Activated CD8-positive, alpha-beta T cell treated with anti-CD3 and anti-CD28 coated beads for 36 hours (primary cell): Measurements from ENCODE around the gene SLC8A3. TPM values are rescaled to one million over a fixed set of nuclear protein-coding genes. Genes with fewer than 3 reads are reported as not detected.

ENCODE experiments used
- ATAC-seq: fragments of 200-7000 bp; cut with Tn5 transposase; one replicate; pipeline ENCODE4 v1.10.0; 2021; ENCODE audit warnings: mild to moderate bottlenecking, moderate library complexity
- CTCF ChIA-PET: fragments of 350-600 bp; sonication (Branson Sonifier 250); formaldehyde crosslinking; loops from one replicate; lab custom pipeline; 2021; ENCODE audit warnings: antibody characterized with exemption; lab: Charles Lee
- POLR2A ChIA-PET: fragments of 350-600 bp; sonication (Branson Sonifier 250); formaldehyde crosslinking; loops from one replicate; lab custom pipeline; 2021; ENCODE audit warnings: antibody characterized with exemption; lab: Charles Lee
- DNase-seq: peaks from one replicate; pipeline ENCODE4 v3.0.0-alpha.2; 2020
- H3K27ac Mint-ChIP-seq: one replicate; pipeline ENCODE4 v1.8.0; 2021; ENCODE audit warnings: mild to moderate bottlenecking, mixed read lengths
- H3K27me3 Mint-ChIP-seq: one replicate; pipeline ENCODE4 v1.8.0; 2021; ENCODE audit warnings: mixed read lengths
- H3K36me3 Mint-ChIP-seq: one replicate; pipeline ENCODE4 v1.8.0; 2021; ENCODE audit warnings: low read depth, mixed read lengths
- H3K4me1 Mint-ChIP-seq: one replicate; pipeline ENCODE4 v1.8.0; 2021; ENCODE audit warnings: low read depth, mixed read lengths
- H3K4me3 Mint-ChIP-seq: one replicate; pipeline ENCODE4 v1.8.0; 2021; ENCODE audit warnings: mild to moderate bottlenecking, moderate library complexity, mixed read lengths
- H3K9me3 Mint-ChIP-seq: one replicate; pipeline ENCODE4 v1.8.0; 2021; ENCODE audit warnings: mixed read lengths
- intact Hi-C: fragments of 100-400 bp; cut with micrococcal nuclease; formaldehyde crosslinking; loops from one replicate; pipeline ENCODE4 v1.10.0; 2022
- total RNA-seq, 2 experiments: library from RNA; stranded (reverse); gene quantifications; one replicate each; pipeline ENCODE4 v1.2.3, GENCODE V29; 2021
- TF ChIP-seq, protein P1 (sequence below): fragments of 200-600 bp; IDR thresholded peaks from one replicate; pipeline ENCODE4 v1.8.0; 2022; ENCODE audit warnings: antibody characterized with exemption, mild to moderate bottlenecking

Gene SLC8A3
- total RNA-seq, 2 experiments from 2014 or later: 0.54 TPM

- POLR2A ChIA-PET: no interaction called here
- no peaks in the 10 kb centered on the region for H3K9me3 Mint-ChIP-seq
- TF ChIP-seq, protein P1, sequence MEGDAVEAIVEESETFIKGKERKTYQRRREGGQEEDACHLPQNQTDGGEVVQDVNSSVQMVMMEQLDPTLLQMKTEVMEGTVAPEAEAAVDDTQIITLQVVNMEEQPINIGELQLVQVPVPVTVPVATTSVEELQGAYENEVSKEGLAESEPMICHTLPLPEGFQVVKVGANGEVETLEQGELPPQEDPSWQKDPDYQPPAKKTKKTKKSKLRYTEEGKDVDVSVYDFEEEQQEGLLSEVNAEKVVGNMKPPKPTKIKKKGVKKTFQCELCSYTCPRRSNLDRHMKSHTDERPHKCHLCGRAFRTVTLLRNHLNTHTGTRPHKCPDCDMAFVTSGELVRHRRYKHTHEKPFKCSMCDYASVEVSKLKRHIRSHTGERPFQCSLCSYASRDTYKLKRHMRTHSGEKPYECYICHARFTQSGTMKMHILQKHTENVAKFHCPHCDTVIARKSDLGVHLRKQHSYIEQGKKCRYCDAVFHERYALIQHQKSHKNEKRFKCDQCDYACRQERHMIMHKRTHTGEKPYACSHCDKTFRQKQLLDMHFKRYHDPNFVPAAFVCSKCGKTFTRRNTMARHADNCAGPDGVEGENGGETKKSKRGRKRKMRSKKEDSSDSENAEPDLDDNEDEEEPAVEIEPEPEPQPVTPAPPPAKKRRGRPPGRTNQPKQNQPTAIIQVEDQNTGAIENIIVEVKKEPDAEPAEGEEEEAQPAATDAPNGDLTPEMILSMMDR: no peak
- no peak overlapping the region for H3K4me3 Mint-ChIP-seq
- CTCF ChIA-PET: no interaction called here
- intact Hi-C loops: no loop called here
- ATAC-seq: no peak
- H3K27ac Mint-ChIP-seq: no peak overlapping the region
- DNase-seq: no peak
- H3K4me1 Mint-ChIP-seq: no peaks in the 10 kb centered on the region
- no peaks in the 10 kb centered on the region for H3K36me3 Mint-ChIP-seq
- peaks cover 13% of the 10 kb centered on the region for H3K27me3 Mint-ChIP-seq
Measured at GRCh38 chr14:70127186-70127585, 61.6 kb downstream of the SLC8A3 start.

GRCh38 chr14:70123796-70124195, 65.0 kb downstream of the SLC8A3 start:
- Mint-ChIP-seq H3K9me3 (no peaks in the 10 kb centered on the region), H3K27ac (no peak overlapping the region), H3K36me3 (no peaks in the 10 kb centered on the region), H3K4me3 (no peak overlapping the region), H3K4me1 (no peaks in the 10 kb centered on the region), H3K27me3 (peaks cover 10% of the 10 kb centered on the region)
- ATAC-seq (no peak), DNase-seq (no peak)
- intact Hi-C loops: no loop called here
- POLR2A ChIA-PET: no interaction called here
- CTCF ChIA-PET: no interaction called here
- TF ChIP-seq, protein P1: no peak

GRCh38 chr14:70121521-70121920, 67.2 kb downstream of the SLC8A3 start:
- no peak overlapping the region for H3K4me3 Mint-ChIP-seq
- POLR2A ChIA-PET: no interaction called here
- no peak for ATAC-seq

DNA sequence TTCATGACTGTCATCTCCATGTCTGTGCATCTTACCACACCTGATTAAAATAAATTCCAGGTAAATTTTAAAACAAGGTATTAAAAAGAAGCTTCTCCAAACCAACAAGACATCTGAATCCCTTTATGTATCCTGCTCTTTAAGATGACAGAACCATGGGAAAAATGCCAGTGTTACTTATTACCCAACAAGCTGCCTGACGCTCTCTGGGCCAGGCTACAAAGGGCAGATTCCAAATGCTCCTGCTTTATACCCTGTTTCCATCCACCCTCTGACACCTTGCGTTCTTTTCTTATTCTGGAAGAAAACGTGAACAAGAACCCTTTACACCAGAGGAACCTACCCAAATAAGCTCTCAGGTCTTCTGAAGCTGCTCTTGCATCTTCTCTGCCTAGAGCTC, 70.7 kb downstream of the SLC8A3 start:
- ChIA-PET POLR2A (no interaction called here), CTCF (no interaction called here)
- ATAC-seq (no peak), DNase-seq (no peak)
- intact Hi-C loops: no loop called here
- TF ChIP-seq, protein P1: no peak
- Mint-ChIP-seq H3K36me3 (no peaks in the 10 kb centered on the region), H3K4me1 (no peaks in the 10 kb centered on the region), H3K27me3 (peaks cover 8% of the 10 kb centered on the region), H3K27ac (no peak overlapping the region), H3K4me3 (no peak overlapping the region), H3K9me3 (no peaks in the 10 kb centered on the region)

More at GRCh38 chr14:70121521-70121920, 67.2 kb downstream of the SLC8A3 start:
- TF ChIP-seq, protein P1: no peak
- DNase-seq: no peak
- H3K36me3 Mint-ChIP-seq: no peaks in the 10 kb centered on the region
- H3K4me1 Mint-ChIP-seq: no peaks in the 10 kb centered on the region
- H3K9me3 Mint-ChIP-seq: no peaks in the 10 kb centered on the region
- no peak overlapping the region for H3K27ac Mint-ChIP-seq
- intact Hi-C loops: no loop called here
- CTCF ChIA-PET: no interaction called here
- H3K27me3 Mint-ChIP-seq: peaks cover 10% of the 10 kb centered on the region

GRCh38 chr14:70116278-70116677, 72.5 kb downstream of the SLC8A3 start:
- Mint-ChIP-seq H3K9me3 (no peaks in the 10 kb centered on the region), H3K27me3 (peaks cover 18% of the 10 kb centered on the region), H3K36me3 (no peaks in the 10 kb centered on the region), H3K4me3 (no peak overlapping the region), H3K4me1 (no peaks in the 10 kb centered on the region), H3K27ac (no peak overlapping the region)
- CTCF ChIA-PET: no interaction called here
- intact Hi-C loops: no loop called here
- ATAC-seq: no peak
- TF ChIP-seq, protein P1: no peak
- no peak for DNase-seq
- POLR2A ChIA-PET: no interaction called here
